ENCODE results near the gene FASN.

DNA sequence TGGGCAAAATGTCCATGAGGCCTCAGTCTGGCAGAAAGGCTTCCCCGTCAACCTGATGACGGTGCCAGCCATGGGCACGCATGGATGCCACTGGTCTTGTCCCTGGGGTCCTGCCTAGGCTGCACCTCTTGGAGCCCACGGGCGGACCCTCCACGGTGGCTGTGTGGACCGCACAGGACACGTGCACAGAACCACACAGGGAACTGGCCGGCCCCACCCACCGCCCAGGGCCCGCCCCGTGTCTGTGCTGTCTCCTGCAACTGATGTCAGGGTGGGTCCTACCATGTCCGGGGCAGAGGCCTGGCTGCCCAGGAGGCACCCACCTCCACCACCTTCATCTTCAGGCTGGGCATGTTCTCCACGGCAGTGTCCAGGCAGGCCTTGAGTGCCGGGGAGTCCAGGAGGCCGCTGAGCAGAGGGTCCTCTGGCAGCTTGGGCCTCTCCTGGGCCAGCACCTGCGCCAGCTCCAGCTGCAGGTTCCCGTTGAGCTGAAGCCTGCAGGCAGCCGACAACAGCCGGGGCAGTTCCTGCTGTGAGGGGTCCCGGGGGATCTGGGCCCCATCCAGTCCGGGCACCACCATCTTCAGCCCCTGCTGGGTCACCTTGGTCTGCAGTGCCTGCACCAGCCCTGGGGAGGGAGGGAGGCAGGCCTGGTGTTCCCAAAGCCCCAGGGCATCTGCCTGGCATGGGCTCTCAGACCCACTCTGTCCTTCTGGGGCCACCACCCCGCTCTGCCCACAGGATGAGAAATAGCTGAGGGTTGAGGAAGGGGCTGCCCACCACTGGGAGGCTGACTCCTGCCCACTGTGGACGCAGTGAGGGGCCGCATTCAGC, 11.9 kb downstream of the FASN start:
- no peak for TF ChIP-seq POLR2A (IDR thresholded peaks at IDR 0.05)
- TF ChIP-seq, protein P1, sequence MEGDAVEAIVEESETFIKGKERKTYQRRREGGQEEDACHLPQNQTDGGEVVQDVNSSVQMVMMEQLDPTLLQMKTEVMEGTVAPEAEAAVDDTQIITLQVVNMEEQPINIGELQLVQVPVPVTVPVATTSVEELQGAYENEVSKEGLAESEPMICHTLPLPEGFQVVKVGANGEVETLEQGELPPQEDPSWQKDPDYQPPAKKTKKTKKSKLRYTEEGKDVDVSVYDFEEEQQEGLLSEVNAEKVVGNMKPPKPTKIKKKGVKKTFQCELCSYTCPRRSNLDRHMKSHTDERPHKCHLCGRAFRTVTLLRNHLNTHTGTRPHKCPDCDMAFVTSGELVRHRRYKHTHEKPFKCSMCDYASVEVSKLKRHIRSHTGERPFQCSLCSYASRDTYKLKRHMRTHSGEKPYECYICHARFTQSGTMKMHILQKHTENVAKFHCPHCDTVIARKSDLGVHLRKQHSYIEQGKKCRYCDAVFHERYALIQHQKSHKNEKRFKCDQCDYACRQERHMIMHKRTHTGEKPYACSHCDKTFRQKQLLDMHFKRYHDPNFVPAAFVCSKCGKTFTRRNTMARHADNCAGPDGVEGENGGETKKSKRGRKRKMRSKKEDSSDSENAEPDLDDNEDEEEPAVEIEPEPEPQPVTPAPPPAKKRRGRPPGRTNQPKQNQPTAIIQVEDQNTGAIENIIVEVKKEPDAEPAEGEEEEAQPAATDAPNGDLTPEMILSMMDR (IDR thresholded peaks at IDR 0.05), result no peak
